AG20443 (cell line): ENCODE results near the gene CDA.
A peak's percentile ranks its signal among the peaks of the same experiment; 100 is the strongest.

ENCODE experiments used
- DNase-seq: peaks from one replicate; pipeline ENCODE4 v3.0.0; 2012; ENCODE audit warnings: low spot score, mixed read lengths

Gene CDA

GRCh38 chr1:20588634-20589225 is at the start of gene CDA:
Gene CDA (plus strand): TSS chr1:20589097. CDS start chr1:20589130, 33 bp downstream.
- peak; percentile 46 for DNase-seq

GRCh38 chr1:20540281-20540680 is 48.6 kb upstream of the CDA start:
- no peak for DNase-seq

DNA sequence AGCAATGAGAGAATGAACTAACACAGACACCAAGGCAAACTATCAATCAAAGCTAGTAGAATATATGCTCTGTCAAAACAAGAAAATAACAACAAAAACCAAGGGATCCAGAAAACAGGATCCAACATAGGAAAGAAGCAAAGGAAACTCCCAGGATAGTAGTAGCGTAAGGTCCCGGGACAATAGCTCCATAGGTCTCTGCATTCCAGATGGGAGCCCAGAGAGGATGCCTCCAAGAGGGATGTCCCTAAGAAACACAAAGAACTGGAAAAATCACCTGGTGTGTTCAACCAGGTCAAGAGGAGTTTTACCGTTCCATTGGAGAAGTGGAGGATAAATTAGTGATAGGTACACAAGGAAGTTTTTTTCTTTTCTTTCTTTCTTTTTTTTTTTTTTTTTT is 42.3 kb upstream of the CDA start:
- no peak for DNase-seq

DNA sequence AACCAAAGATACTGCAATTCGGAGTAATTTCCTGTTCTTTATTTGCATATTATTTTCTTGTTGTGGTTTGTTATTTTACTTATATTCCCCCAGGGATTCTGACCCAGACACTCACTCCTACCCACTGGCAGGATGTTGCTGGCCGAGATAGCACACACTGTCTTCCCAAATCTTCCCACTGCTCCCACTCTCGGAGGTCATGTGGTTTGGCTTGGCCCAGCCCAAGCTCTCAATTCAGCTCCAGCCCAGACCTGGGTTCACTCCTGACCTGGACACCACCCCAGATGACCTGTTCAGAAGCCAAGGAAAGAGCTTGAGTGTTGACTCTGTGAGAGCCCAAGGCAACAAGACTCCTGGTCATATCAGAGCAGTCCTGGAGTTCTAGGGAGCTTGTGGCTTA is 37.7 kb upstream of the CDA start:
- no peak for DNase-seq

DNA sequence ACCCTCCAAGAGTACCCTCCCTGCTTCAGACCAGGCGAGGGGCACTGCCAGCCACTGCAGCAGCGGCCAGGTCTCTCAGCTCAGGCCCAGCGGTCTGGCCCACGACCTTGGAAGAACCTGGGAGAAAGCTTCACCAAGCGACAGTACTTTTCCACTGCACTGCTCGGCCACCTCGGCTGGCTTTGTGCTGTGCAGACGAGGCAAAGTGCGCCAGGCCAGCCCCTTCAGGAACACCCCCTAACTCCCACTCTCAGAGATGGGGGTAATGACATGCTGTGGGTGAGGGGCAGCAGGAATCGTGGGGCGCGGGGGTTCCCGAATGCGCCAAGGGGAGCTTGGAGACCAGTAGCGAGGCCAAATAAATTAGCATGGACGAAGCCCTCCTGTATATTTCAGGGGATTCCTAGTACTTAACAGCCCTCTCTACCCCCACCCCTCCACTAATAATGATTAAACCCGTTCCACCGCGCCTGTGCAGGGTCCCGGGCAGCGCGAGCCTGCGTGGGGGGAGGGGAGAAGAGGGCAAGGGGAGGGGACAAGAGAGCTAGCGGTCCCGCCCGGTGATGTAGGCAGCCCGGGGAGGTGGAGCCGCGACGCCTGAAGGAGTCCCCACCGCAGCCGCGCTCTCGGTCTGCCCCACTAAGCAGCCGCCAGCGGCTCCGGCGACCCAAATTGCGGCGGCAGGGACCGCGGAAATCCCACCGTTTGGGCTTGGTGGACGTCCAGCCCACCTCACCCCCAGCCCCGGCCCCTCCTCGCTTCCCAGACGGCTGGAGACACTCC is 36.8 kb upstream of the CDA start, which contains the start of gene FAM43B:
FAM43B (plus strand) TSS at position 629 of the 783 bp plus-strand sequence. CDS start 401 bp downstream, outside the sequence.
- peak; percentile 79 for DNase-seq

DNA sequence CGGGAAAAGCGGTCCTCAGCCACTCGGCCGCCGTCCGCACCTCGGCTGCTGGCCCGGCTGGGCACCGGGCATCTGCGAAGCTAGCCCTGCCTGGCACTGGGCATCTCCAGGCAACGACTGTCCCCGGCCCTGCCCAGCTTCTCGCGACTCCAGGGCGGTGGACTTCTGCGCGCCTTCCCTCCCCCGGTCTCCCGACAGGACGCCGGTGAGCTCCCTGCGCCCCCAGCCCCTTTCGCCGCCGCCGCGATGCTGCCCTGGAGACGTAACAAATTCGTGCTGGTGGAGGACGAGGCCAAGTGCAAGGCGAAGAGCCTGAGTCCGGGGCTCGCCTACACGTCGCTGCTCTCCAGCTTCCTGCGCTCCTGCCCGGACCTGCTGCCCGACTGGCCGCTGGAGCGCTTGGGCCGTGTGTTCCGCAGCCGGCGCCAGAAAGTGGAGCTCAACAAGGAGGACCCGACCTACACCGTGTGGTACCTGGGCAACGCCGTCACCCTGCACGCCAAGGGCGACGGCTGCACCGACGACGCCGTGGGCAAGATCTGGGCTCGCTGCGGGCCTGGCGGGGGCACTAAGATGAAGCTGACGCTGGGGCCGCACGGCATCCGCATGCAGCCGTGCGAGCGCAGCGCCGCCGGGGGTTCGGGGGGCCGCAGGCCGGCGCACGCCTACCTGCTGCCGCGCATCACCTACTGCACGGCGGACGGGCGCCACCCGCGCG is 36.0 kb upstream of the CDA start:
- peak; percentile 44 for DNase-seq

DNA sequence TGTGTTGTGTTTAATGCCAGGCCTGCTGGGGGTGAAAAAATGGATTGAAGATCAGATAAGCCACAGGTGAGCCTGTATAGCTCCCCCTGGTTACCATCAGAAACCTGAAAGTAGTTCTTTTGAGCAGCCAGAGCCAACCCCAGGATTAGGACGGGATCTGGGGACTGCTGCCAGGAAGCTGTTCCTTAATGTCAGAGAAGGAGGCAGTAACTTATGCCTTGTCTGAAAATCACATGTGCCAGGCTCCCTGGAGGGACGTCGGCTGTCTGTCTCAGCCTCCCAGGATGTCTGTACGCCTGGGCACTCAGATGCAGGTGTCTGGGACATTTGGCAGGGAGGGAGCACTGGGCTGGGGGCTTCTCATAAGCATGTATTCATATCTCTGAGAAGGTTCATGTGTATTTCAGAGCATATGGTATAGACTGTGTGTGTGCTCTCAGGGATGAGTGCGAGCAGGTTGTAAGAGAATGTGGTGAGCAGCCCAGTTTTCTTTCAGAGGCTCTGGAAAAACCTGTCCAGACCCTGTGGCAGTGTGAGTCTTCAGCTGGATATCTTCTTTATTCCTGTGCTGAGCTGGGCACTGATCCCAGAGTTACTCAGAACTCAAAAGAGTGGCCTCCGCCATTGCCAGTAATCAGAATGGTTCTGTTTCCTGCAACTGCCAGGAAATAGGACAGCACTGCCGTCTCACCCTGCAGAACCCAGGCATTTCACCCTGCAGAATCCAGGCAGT is 33.7 kb upstream of the CDA start:
- peak; percentile 49 for DNase-seq

GRCh38 chr1:20555758-20556120 is 33.2 kb upstream of the CDA start:
- DNase-seq = no peak

- peak; percentile 53 for DNase-seq
Observed at GRCh38 chr1:20558191-20558590, 30.7 kb upstream of the CDA start.

GRCh38 chr1:20560966-20561365 is 27.9 kb upstream of the CDA start:
- no peak for DNase-seq

GRCh38 chr1:20565234-20565633 is 23.7 kb upstream of the CDA start:
- no peak for DNase-seq

DNA sequence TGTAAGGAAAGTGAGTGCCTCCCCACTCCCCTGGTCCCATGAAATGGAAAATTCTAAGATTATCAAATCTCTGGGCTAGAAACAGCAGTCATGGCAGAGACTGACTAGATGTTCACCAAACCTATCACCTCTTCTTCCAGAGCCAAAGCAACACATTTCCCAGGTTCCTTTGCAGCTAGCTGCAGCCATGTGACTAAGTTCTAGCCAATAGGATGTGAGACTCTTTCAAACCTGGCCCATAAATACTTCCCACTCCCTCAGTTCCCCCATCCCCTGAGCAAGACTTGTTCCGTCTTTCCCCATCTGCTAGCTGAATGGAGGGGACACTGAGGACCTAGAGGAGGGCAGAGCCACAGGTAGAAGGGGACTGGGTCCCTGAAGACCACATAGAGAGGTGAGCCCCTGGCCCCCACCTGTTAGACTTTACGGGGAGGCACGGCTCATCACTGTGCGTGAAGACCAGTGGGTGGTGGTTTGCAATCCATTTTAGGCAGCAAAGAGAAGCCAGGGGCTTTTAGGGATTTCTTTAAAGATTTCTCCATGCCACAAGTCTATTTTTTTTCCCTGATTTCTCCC is 19.3 kb upstream of the CDA start:
- no peak for DNase-seq

- no peak for DNase-seq
Observed at GRCh38 chr1:20571427-20571826, 17.5 kb upstream of the CDA start.

- DNase-seq = no peak
Observed at GRCh38 chr1:20573987-20574386, 14.9 kb upstream of the CDA start.

DNA sequence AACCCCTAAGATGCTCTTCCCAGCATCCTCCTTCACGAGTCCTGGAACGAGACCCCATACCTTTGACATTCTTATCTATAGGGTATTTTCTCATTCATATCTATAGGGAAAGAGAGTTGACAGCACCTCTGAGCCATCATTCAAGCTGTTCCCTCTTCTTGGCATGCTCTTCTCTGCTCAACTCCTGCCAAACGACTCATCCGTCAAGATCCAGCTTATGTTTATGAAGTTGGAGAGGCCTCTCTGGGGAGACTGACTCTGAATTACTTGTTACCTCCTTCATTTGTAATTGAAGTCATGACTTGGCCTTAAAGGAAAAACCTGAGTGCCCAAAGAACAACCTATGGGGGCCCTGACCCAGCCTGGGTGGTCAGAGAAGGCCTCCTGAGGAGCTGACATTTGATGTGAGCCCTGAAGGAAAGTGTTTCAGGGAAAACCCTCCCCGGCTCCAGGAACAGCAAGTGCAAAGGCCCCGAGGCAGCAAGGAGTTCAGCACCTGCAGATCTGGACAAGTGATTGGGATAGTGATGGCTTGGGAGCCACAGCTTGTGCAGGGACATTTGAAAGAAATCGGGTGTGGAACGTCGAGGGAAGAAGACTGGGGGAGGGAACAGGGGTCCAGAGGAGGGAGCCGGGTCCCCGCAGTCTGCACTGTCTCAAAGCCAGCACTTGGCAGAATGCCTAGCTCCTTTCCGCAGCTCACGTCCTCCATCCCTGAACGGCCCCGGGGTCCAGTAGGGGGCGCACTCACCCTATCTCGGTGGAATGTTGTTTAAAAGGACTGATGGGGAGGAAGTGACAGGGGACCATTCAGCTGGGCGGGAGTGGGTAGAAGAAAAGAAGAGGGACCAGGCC is 14.0 kb upstream of the CDA start:
- peak; percentile 94 for DNase-seq

- DNase-seq = no peak
Observed at GRCh38 chr1:20575541-20576336, 13.2 kb upstream of the CDA start.

GRCh38 chr1:20578062-20578461 is 10.8 kb upstream of the CDA start:
- DNase-seq = no peak

DNA sequence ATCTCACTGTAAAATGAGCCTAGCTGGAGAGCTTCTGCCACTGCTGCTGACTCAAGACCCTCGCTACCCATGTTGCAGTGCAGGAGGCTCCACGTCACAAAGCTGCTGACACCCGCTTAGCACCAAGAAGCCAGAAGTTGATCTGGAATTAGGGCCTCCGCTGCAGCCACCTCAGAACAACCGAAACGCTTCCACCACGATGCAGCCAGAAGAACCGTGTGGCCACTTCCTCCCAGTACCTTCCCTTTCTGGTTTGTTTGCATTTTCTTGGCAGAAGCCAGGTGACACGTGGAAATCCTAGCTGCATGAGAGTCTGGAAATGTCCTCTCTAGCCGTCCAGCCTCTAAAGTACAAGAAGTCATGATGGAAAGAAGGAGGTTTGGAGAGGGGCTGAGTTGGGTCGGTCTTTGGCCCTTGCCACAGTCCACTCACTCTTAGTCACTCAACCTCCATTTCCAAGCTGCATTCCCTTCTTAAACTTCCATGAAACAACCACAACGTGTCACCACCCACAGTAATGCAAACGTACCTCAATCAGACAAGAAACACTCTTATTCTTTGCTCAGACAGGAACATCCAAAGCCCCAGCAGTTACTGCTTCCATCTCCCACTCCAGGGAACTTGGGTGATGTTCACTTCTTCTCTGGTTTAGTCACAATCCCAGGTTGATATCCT is 10.0 kb upstream of the CDA start:
- DNase-seq = no peak

- DNase-seq = no peak
Observed at GRCh38 chr1:20584890-20585289, 4.0 kb upstream of the CDA start.
